ENCODE results near the gene TRAPPC14. TPM values are rescaled to one million over a fixed set of nuclear protein-coding genes. Genes with fewer than 3 reads are reported as not detected.
"Not testable (repeated sequence)": the region's sequence is repeated elsewhere in the genome, so short reads cannot be mapped to it uniquely, and the experiment has no call there.

Gene TRAPPC14
- total RNA-seq, result 10 to 100 TPM; 16.2 to 33.3 (median 28.6) TPM
- 10 to 100 TPM; 10.7 to 17.2 (median 11.4) TPM for polyA plus RNA-seq
- long read RNA-seq, donor 1, partial matches to known transcripts, result 0 of 1 reads
- long read RNA-seq, donor 1, other reads (novel, unspliced or antisense), result 0 of 1 reads
- long read RNA-seq, donor 2, partial matches to known transcripts, result 0 of 1 reads
- long read RNA-seq, donor 2, other reads (novel, unspliced or antisense), result 0 of 1 reads
- long read RNA-seq, donor 3, partial matches to known transcripts, result 0 of 1 reads
- long read RNA-seq, donor 3, other reads (novel, unspliced or antisense), result 0 of 1 reads
- long read RNA-seq, donor 4, result 0 reads
- long read RNA-seq, donor 5, partial matches to known transcripts, result 0 of 3 reads
- long read RNA-seq, donor 5, other reads (novel, unspliced or antisense), result 0 of 3 reads
- long read RNA-seq, donor 6, partial matches to known transcripts, result 0 of 9 reads
- long read RNA-seq, donor 6, other reads (novel, unspliced or antisense), result 0 of 9 reads
- long read RNA-seq, donor 7, partial matches to known transcripts, result 0 of 1 reads
- long read RNA-seq, donor 7, other reads (novel, unspliced or antisense), result 0 of 1 reads
- long read RNA-seq, donor 8, transcript C7orf43-201 (11 exons, 2,520 nt), result major isoform, 5 of 5 reads
- long read RNA-seq, donor 8, partial matches to known transcripts, result 0 of 5 reads
- long read RNA-seq, donor 8, other reads (novel, unspliced or antisense), result 0 of 5 reads
- long read RNA-seq, donor 9, partial matches to known transcripts, result 0 of 3 reads
- long read RNA-seq, donor 9, other reads (novel, unspliced or antisense), result 0 of 3 reads
- long read RNA-seq, donor 10, partial matches to known transcripts, result 0 of 1 reads
- long read RNA-seq, donor 10, other reads (novel, unspliced or antisense), result 0 of 1 reads

GRCh38 chr7:100158229-100159098 is at the start of gene TRAPPC14:
Gene TRAPPC14 (minus strand): TSS chr7:100158723. CDS start chr7:100158499, 224 bp downstream.
- WGBS, 5 donors, result 0 to 1% (median 1%) methylated on average over 41 to 87 of the region's 87 CpGs
- DNase-seq, result peak; percentile 92 to 97
- TF ChIP-seq POLR2AphosphoS5 (IDR thresholded peaks at IDR 0.05) (peak in 2 of 3 donors; percentile 42 to 76), EP300 (IDR thresholded peaks at IDR 0.05) (no peak)

GRCh38 chr7:100204454-100204853 is 45.9 kb upstream of the TRAPPC14 start:
- intact Hi-C loops (cut with DNase I; ENCODE audit: low total_unique reads), result no loop called here
- H3K9me3 ChIP-seq, result no peaks in the 10 kb centered on the region
- H3K27me3 ChIP-seq, result peaks cover 0 to 11% (median 0%) of the 10 kb centered on the region in 3 donors
- no peak for DNase-seq
- TF ChIP-seq POLR2A (IDR thresholded peaks at IDR 0.05) (no peak), EP300 (IDR thresholded peaks at IDR 0.05) (no peak), POLR2AphosphoS5 (IDR thresholded peaks at IDR 0.05) (no peak), CTCF (IDR thresholded peaks at IDR 0.05) (no peak)
- 77 to 83% (median 80%) methylated on average over 8 to 9 of the region's 9 CpGs for WGBS, 5 donors
- H3K4me1 ChIP-seq, result peaks cover 0 to 11% (median 5%) of the 10 kb centered on the region in 4 donors
- H3K36me3 ChIP-seq, result no peaks in the 10 kb centered on the region
- no peak overlapping the region for H3K4me3 ChIP-seq
- no peak overlapping the region for H3K27ac ChIP-seq

More at GRCh38 chr7:100158229-100159098, at the start of gene TRAPPC14:
- Histone ChIP-seq H3K27ac (peak within 1 kb of the TSS; percentile 83 to 93 (median 90)), H3K27me3 (no peaks in the 10 kb centered on the region), H3K9me3 (no peaks in the 10 kb centered on the region), H3K4me1 (peaks cover 12 to 53% (median 47%) of the 10 kb centered on the region in 4 donors), H3K36me3 (peaks cover 27 to 38% (median 35%) of the 10 kb centered on the region in 4 donors), H3K4me3 (peak within 1 kb of the TSS; percentile 81 to 99 (median 91))
- intact Hi-C loops (cut with DNase I; ENCODE audit: low total_unique reads), result no loop called here

GRCh38 chr7:100200693-100201092 is 42.2 kb upstream of the TRAPPC14 start:
- DNase-seq, result peak in 1 of 2 donors; percentile 64
- peaks cover 0 to 32% (median 0%) of the 10 kb centered on the region in 3 donors for H3K27me3 ChIP-seq
- WGBS, 5 donors, result 39 to 70% (median 47%) methylated on average over 11 of the region's 11 CpGs
- intact Hi-C loops (cut with DNase I; ENCODE audit: low total_unique reads), result no loop called here
- H3K4me3 ChIP-seq, result no peak overlapping the region
- no peak overlapping the region for H3K27ac ChIP-seq
- TF ChIP-seq CTCF (IDR thresholded peaks at IDR 0.05) (no peak), POLR2A (IDR thresholded peaks at IDR 0.05) (no peak), POLR2AphosphoS5 (IDR thresholded peaks at IDR 0.05) (no peak), EP300 (IDR thresholded peaks at IDR 0.05) (no peak)
- H3K4me1 ChIP-seq, result no peaks in the 10 kb centered on the region
- H3K9me3 ChIP-seq, result no peaks in the 10 kb centered on the region
- no peaks in the 10 kb centered on the region for H3K36me3 ChIP-seq

GRCh38 chr7:100198266-100198665 is 39.7 kb upstream of the TRAPPC14 start:
- Histone ChIP-seq H3K36me3 (no peaks in the 10 kb centered on the region), H3K27ac (no peak overlapping the region), H3K27me3 (peaks cover 0 to 27% (median 0%) of the 10 kb centered on the region in 3 donors), H3K4me1 (no peaks in the 10 kb centered on the region), H3K4me3 (no peak overlapping the region), H3K9me3 (no peaks in the 10 kb centered on the region)
- DNase-seq, result no peak
- 87 to 94% (median 93%) methylated on average over 10 of the region's 10 CpGs for WGBS, 5 donors
- intact Hi-C loops (cut with DNase I; ENCODE audit: low total_unique reads), result no loop called here
- TF ChIP-seq EP300 (IDR thresholded peaks at IDR 0.05), result no peak
- TF ChIP-seq CTCF (IDR thresholded peaks at IDR 0.05), result no peak
- no peak for TF ChIP-seq POLR2A (IDR thresholded peaks at IDR 0.05)
- no peak for TF ChIP-seq POLR2AphosphoS5 (IDR thresholded peaks at IDR 0.05)

GRCh38 chr7:100195901-100196322 is 37.4 kb upstream of the TRAPPC14 start:
- DNase-seq; intact Hi-C loops (cut with DNase I; ENCODE audit: low total_unique reads); H3K4me1 ChIP-seq; H3K4me3 ChIP-seq; H3K9me3 ChIP-seq; H3K36me3 ChIP-seq; H3K27ac ChIP-seq: not testable (repeated sequence)
- WGBS, 5 donors, result 95 to 98% (median 95%) methylated on average over 6 of the region's 6 CpGs
- peaks cover 0 to 27% (median 0%) of the 10 kb centered on the region in 3 donors for H3K27me3 ChIP-seq

Measured in stomach (tissue), 19 donors.